ENCODE results near the gene MMRN2.
"Not testable (repeated sequence)": the region's sequence is repeated elsewhere in the genome, so short reads cannot be mapped to it uniquely, and the experiment has no call there.

MMRN2 gene

DNA sequence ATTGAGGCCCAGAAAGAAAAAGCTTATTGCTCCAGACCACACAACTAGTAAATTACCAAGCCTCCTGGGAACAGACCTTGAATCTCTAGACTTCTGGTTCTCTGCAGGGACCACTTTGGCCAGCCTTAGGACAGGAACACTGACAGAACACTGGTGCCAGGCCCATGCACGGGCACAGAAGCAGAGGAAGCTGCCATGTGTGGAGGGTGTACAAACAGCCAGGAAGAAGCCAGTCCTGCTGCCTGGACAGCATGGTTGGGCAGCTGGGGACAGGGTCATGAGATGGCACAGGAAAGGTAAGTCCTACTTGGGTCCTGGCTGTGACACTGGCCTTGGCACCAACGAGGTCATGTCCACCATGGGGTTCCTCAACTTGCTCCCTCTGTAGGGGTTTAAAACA, 19.2 kb downstream of the MMRN2 start:
- no peak for DNase-seq

DNA sequence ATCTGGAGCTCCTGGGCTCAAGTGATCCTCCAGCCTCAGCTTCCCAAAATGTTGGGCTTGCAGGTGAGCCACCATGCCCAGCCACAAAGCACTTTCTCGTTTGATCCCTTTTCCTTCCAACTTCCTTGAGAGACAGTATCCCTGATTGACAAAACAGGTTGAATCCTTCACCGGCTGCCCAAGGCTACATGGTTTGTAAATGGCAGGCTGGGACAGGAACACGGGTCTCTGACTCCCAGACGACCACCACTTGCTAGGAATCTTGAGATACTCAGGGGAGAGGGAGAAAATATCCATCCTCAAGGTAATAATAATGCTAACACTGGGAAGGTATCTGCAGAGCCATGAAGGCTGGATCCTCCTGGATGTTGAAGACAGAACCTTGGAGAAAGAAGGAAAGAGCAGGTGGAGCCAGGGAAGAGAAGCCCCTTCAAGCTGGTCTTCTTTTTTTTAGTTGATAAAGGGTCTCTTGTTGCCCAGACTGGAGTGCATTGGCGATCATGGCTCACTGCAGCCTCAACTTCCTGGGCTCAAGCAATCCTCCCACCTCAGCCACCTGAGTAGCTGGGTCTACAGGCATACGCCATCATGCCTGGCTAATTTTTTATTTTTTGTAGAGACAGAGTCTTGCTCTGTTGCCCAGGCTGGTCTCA, 19.8 kb downstream of the MMRN2 start:
- no peak for DNase-seq

DNA sequence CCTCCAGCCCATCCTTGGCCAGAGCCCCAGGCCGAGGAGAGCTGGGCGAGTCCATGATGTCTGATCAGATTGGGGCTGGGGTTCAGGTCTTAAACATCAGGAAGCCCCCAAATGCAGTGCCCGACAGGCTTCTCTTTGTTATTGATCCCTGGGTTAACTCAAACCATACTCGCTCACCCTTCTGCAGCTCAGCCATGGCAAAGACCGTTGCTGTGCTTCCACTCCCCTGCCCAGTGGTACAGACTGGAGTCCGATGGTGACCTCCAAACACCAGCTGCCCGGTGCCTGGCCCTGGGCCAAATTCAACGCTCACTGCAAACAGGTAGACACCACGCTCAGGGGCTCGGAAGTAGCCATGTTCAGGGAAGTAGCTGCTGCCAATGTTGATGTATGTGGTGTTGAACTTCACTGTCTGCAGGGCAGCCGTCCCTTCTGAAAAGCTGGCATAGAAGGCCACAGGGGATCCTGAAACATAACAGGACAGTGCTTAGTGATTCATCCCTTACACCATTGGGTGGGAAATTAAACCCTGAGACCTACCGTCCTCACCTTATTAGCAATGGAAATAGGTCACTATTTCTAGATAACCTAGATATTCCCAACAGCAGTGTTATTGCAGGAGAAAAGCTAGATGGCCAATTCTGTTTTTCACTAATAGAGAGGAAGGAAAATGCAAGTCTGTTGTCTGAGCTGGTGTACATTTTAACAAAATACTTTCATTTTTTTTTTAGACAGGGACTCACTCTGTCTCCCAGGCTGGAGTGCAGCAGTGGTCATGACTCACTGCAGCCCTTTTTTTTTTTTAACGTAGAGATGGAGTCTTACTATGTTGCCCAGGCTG, 20.5 kb downstream of the MMRN2 start:
- no peak for DNase-seq

DNA sequence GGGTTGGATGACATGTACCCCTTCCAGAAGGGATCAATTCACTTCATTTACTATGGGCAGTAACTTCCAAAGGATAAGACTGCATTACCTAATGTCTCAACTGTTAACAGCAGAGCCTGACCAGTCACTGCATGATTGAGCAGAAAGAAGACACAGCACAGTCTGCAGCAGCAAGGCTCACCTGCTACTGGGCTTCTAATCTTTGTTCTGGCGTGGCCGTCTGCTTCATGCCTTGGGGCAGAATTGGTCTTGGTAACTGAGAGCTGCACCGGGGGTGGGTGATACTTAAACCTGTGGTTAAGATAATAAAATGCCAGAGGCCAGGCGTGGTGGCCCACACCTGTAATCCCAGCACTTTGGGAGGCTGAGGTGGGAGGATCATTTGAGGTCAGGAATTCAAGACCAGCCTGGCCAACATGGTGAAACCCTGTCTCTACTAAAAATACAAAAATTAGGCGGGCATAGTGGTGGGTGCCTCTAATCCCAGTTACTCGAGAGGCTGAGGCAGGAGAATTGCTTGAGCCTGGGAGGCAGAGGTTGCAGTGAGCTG, 23.2 kb downstream of the MMRN2 start:
- not testable (repeated sequence) for DNase-seq

DNA sequence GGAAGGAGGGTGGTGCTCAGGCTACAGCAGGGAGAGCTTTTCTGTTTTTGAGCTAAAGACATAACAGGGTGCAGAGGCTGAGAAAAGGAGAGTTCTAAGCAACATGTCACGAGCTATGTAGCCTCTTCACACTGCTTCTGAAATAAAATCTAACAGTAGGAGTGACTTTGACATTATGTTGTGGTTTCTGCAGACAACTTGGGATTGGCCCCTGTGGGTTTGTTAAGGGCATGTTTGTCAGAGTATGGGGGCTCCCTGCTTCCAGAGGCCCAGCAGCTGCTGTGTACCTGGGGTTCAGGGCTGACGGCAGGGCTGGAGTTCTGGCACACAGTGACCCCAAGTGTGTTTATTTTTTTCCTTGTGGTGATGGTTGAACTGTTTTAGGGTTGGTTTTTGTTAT, 24.7 kb downstream of the MMRN2 start:
- no peak for DNase-seq

DNA sequence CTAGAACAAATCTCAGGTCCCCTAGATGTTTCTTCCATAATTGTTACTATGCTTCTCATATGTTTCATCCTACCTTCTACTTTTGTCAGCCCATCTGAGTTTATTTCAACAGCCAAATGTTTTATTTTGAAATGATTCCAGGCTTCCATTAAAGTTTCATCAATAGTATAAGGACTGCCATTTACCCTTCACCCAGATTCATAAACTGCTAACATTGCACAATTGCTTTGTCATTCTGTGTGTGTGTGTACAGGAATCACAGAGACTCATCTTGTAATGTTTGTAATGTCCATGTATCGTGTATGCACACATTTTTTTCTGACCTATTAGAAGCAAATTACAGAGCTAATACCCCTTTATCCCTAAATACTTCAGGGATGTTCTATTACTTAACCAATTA, 25.5 kb downstream of the MMRN2 start:
- no peak for DNase-seq

DNA sequence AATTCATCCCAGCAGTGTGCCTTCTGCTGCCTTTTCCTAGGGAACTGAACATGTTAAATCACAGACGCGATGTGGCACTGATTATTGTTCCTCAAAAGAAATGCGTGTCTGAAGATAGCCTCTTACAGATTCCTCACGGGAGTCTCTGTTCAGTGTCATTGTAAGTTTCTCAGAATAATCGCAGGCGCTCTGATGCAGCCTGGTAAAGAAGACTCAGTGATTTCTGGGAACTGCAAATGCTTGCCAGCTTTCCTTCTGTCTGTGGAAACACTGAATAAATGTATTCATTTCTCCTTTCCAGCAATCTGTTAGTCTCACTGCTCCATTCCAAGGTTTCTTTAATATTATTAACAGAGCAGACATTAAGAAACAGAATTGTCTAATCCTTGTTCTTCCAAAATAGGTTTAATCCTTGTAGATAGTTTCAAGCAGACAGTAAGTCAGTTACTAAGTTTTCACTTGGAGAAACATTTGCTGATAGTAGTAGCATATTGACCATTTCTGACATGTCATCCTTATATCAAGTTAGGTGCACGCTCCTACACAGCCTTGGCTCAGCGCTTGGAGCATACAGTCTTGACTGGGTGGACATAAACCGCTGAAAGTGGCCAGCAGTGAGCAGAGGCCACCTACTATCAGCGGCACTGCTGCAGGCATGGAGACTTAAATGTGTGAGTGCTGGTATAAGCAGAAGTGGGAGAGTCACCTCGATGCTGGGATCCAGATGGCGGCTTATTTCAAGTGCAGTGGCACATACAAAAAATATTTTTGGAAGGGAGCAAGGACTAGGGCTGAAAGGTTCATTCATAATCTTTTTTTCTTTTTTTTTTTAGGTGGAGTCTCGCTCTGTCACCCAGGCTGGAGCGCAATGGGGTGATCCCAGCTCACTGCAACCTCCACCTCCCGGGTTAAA, 27.7 kb downstream of the MMRN2 start:
- no peak for DNase-seq

DNA sequence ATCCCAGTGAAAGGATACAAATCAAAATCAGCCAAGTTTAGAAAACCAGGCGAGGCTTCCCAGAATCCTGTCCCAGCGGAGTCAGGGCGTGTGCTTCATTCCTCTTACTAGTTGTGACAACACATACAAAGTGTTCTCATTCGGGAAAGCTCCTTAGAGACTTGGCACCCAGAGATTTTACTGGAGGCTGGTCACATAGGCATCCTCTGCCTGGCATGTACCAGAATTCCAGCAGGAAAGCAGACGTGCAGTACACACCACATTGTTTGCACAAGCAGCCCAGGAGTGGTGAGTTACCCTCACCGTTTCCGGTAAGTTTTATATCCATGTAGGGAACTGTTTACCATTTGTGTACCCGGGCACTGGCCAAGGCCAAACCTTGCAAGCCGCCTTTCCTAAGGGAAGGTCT, 34.9 kb downstream of the MMRN2 start:
- DNase-seq: no peak

DNA sequence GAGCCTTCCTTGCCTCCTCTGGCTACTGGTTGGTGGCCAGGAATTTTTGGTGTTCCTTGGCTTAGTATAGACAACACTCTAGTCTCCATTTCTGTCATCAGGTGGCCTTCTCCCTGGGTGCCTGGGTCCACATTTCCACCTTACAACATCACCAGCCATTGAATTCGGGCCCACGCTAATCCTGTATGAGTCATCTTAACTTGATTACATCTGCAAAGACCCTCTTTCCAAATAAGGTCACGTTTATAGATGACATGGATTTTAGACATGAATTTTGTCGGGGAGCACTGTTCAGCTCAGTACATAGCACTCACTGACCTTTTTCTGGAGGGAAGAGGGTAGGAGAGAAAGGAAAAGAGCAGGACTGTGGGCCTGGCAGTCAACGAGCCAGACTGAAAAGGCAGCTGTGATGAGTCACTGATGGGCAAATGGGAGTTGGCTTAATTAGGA, 39.4 kb downstream of the MMRN2 start:
- DNase-seq: no peak

DNA sequence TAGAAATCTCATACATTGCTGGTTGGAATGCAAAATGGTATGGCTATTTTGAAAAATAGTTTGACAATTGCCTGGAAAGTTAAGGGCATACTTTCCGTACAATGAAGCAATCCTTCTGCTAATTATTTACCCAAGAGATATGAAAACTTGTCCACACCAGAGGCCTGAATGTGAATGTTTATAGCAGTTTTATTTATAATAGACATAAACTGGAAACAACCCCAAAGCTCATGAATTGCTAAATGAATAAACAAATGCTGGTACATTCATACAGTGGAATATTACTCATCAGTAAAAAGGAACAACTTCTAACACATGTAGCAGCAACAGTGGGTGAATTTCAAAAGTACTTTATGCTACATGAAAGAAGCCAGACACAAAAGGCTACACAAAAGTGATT, 42.7 kb downstream of the MMRN2 start:
- DNase-seq: no peak

DNA sequence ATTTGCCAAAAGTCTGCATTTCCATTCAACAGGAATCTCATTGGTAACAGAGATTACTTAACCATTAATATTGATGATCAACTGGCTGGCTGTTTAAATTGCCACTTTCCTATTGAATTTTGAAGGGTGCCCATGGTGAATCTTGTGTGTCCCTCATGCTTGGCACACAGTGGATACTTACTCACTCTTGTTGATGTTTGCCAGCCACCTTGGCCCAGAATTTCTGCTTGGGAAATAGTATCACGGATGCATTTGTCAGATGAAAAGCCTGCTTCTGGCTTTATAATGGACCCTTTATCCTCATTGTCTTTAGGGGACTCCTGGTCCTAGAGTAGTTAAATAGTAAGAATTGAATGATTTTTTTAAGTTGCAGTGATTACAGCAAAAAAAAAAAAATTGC, 52.0 kb downstream of the MMRN2 start:
- no peak for DNase-seq

DNA sequence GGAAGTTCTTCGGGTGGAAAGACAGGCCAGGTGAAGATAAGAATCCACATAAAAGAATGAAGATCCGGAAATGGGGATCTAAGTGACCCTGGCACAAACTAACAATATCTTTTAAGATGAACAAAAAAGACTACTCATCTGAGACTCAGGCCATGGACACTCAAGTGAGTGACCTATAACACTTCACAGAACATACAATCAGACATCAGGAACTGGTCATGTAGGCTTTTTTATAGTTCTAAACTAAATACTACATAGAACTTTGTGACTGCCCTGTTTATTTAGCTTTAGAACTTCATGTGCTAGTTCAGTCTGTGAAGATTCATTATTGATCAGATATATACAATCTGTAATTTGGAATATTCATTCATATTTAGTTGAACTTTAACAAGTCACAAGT, 52.8 kb downstream of the MMRN2 start:
- DNase-seq: no peak

DNA sequence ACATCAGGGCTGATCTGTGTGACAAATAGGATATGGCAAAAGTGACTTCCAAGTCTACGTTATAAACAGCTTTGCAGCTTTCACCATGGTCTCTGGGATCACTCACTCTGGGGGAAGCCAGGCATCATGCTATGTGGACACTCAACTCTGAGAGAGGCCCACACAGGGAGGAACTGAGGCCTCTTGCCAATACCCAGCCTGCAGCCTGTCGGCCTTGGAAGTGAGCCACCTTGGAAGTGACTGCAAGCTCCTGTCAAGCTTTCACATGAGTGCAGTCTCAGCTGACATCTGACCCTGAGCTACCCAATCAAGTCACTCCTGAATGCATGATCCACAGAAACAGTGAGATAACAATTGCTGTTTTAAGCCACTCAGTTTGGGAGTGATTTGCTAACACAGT, 56.5 kb downstream of the MMRN2 start:
- no peak for DNase-seq

DNA sequence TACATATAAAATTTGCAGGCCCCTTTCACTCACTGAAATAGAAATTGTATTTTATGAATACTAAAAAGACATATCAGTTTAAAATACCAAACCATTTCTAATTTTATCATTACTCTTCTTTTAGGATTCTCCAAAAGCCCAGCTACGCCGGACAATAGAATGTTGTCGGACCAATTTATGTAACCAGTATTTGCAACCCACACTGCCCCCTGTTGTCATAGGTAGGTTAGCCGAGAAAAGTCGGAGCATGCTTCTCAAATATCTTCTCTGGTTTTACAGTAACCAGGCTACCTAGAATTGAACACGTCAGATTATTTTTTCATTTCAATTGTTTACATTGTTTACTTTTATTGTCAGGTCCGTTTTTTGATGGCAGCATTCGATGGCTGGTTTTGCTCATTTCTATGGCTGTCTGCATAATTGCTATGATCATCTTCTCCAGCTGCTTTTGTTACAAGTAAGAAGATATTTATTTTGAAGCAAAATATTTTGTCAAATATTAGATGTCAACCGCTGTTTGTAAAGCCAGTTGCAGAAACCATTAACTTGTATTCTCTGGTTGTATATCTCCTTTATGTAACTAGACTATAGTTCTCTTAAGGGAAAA, 57.6 kb downstream of the MMRN2 start:
- DNase-seq: peak; percentile 44

DNA sequence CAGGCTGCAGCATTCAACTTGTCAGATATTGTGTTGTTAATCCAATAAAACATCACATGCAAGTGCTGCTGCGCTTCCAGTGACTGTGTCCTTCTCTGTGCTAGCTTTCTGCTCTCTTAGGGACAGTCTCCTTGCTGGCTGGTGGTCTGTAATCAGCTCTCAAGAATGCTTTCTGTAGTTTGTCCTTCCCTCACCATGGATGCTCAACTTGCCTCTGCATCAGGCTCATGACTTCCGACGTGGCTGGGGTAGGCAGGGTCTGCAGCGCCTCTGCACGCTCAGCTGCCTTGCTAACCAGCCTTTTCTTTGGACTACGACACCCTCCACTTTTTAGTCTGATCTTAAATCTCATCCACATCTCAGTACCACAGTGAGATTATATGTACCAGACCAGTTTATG, 58.3 kb downstream of the MMRN2 start:
- no peak for DNase-seq

DNA sequence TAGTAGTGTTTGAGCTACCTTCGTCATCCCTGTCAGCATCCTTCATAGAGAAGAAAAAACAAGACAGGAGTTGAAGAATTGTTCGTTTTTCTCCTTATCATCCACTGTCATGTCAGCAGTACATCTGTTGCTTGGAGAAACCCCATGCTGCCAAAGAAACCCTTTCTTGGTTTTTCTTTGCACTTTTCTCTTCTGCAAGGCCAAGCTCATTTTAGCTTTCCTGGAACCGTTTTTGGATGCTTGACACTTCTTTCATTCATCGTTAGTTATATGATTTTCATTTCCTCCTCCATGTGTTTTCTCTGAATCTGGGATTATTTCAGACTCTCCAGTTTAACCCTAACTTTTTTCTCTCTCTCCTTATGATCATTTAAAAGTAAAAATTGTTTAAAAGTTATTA, 58.9 kb downstream of the MMRN2 start:
- no peak for DNase-seq

DNA sequence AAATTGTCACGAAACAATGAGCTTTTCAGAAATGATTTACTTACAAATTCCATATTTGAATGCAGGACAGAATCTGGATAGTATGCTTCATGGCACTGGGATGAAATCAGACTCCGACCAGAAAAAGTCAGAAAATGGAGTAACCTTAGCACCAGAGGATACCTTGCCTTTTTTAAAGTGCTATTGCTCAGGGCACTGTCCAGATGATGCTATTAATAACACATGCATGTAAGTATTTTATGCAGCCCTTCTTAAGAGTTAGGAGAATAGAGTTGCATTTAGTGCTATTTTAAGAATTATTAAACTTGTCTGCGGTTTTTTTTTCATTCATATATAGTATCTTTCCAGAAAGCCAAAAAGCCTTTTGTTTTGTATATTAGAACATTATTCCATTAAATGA, 67.4 kb downstream of the MMRN2 start:
- no peak for DNase-seq

DNA sequence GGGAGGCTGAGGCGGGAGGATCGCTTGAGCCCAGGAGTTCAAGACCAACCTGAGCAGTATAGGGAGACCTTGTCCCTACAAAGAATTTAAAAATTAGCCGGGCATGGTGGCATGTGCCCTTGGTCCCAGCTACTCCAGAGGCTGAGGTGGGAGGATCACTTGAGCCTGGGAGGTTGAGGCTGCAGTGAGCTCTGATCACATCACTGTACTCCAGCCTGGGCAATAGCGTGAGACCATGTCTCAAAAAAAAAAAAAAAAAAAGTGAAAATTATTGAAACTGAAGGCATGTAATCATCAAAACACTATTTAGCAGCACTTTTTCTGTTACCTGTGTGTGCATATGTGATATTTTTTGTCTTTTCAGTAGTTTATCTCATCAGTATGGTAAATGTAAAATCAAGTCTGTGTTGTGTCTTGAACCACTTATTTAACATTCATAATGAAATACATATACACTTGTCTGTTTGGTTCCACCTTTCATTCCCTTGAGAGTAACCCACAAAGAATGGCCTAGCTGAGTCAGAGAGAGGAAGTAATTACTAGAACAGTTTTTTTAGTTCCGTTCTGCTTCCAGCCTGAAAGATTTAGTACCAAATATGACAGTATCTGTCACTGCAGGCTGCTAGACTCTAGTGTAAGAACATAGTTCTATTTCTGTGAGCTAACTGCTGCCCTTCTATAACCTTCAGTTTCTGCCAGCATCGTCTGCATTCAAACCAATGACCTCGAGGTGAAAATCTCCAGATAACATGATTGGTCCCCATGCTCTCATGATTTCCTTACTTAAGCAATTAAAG, 68.6 kb downstream of the MMRN2 start:
- DNase-seq: no peak
